Measurements from ENCODE around the gene CLK3. TPM values are rescaled to one million over a fixed set of nuclear protein-coding genes. Genes with fewer than 3 reads are reported as not detected.

CLK3 gene
- total and polyA plus RNA-seq, 7 experiments from 2014 or later, result 57.8 to 273 (median 169) TPM

GRCh38 chr15:74611834-74612233 lies 3.8 kb upstream of the CLK3 start:
- Histone ChIP-seq H3K27me3 (ENCODE audit: control insufficient read depth in 2 of 2, insufficient read depth in 2 of 2, low read length in 2 of 2) (no peaks in the 10 kb centered on the region), H3K27ac (ENCODE audit: low read depth, low read length) (no peak overlapping the region), H3K36me3 (ENCODE audit: control insufficient read depth in 2 of 3, insufficient read depth in 3 of 3, low read length in 3 of 3) (peaks cover 0 to 7% (median 0%) of the 10 kb centered on the region in 3 experiments), H3K9me3 (ENCODE audit: control insufficient read depth in 2 of 3, low read length in 3 of 3) (no peaks in the 10 kb centered on the region), H3K4me3 (ENCODE audit: low read length) (no peak overlapping the region), H3K4me1 (ENCODE audit: control insufficient read depth in 2 of 2, insufficient read depth in 2 of 2, low read length in 2 of 2) (peaks cover 8 to 9% of the 10 kb centered on the region in 2 donors)
- peaks cover 0 to 2% (median 0%) of the 10 kb centered on the region in 5 donors for H3K36me3 Mint-ChIP-seq
- POLR2A ChIA-PET, result interaction anchor here (1.8 kb wide), 1 partner anchor 151 kb away, joined by 5 read pairs; the partner anchor contains the start of gene UBL7
- no peak overlapping the region for H3K27ac Mint-ChIP-seq
- DNase-seq, result no peak
- H3K9me3 Mint-ChIP-seq, result no peaks in the 10 kb centered on the region
- ATAC-seq, result no peak
- intact Hi-C loops (cut with micrococcal nuclease), result loop anchor here (10.0 kb wide), 4 partner anchors 173 to 1033 kb away; partner anchors contain the start of genes C15orf39 (in 1 of the 2), CSK (in 1 of the 2), IMP3 (in 1 of the 2) and SEMA7A (in 1 of the 2)
- no peak overlapping the region for H3K4me3 Mint-ChIP-seq
- CTCF ChIA-PET, result interaction anchor here (1.0 kb wide), 1 partner anchor 19 kb away, joined by 3 read pairs; no protein-coding TSS in a partner anchor
- peaks cover 5 to 7% (median 6%) of the 10 kb centered on the region in 7 donors for H3K4me1 Mint-ChIP-seq
- no peaks in the 10 kb centered on the region for H3K27me3 Mint-ChIP-seq

GRCh38 chr15:74612677-74613076 lies 3.0 kb upstream of the CLK3 start:
- H3K27me3 Mint-ChIP-seq, result no peaks in the 10 kb centered on the region
- Histone ChIP-seq H3K4me3 (ENCODE audit: low read length) (no peak overlapping the region), H3K9me3 (ENCODE audit: control insufficient read depth in 2 of 3, low read length in 3 of 3) (no peaks in the 10 kb centered on the region), H3K27ac (ENCODE audit: low read depth, low read length) (no peak overlapping the region), H3K27me3 (ENCODE audit: control insufficient read depth in 2 of 2, insufficient read depth in 2 of 2, low read length in 2 of 2) (no peaks in the 10 kb centered on the region), H3K36me3 (ENCODE audit: control insufficient read depth in 2 of 3, insufficient read depth in 3 of 3, low read length in 3 of 3) (peaks cover 0 to 7% (median 0%) of the 10 kb centered on the region in 3 experiments), H3K4me1 (ENCODE audit: control insufficient read depth in 2 of 2, insufficient read depth in 2 of 2, low read length in 2 of 2) (peaks cover 16 to 18% of the 10 kb centered on the region in 2 donors)
- ChIA-PET CTCF (interaction anchor here (1.0 kb wide), 1 partner anchor 18 kb away, joined by 3 read pairs; no protein-coding TSS in a partner anchor), POLR2A (interaction anchor here (1.0 to 3.8 kb wide), 4 partner anchors 14 to 175 kb away, joined by 3 to 29 read pairs (median 12); partner anchors contain the start of genes ARID3B and UBL7)
- peaks cover 0 to 5% (median 0%) of the 10 kb centered on the region in 5 donors for H3K36me3 Mint-ChIP-seq
- no peak for DNase-seq
- intact Hi-C loops (cut with micrococcal nuclease), result loop anchor here (10.0 kb wide), 4 partner anchors 172 to 1032 kb away; partner anchors contain the start of genes C15orf39 (in 1 of the 2), CSK (in 1 of the 2), IMP3 (in 1 of the 2) and SEMA7A (in 1 of the 2)
- no peaks in the 10 kb centered on the region for H3K9me3 Mint-ChIP-seq
- peak overlapping the region in 8 of 9 donors; percentile 50 to 95 (median 84) for H3K27ac Mint-ChIP-seq
- peak overlapping the region in 8 of 10 donors; percentile 29 to 93 (median 38) for H3K4me3 Mint-ChIP-seq
- H3K4me1 Mint-ChIP-seq, result peaks cover 14 to 15% (median 14%) of the 10 kb centered on the region in 7 donors
- no peak for ATAC-seq

- POLR2A ChIA-PET, result interaction anchor here (0.6 to 3.8 kb wide), 8 partner anchors 10 to 179 kb away, joined by 3 to 29 read pairs (median 4); partner anchors contain the start of genes ARID3B and UBL7
- no peak for DNase-seq
- Mint-ChIP-seq H3K9me3 (no peaks in the 10 kb centered on the region), H3K27ac (peak overlapping the region; percentile 50 to 95 (median 88)), H3K4me3 (peak overlapping the region; percentile 36 to 96 (median 68)), H3K36me3 (peaks cover 0 to 9% (median 0%) of the 10 kb centered on the region in 5 donors), H3K4me1 (peaks cover 20 to 22% (median 21%) of the 10 kb centered on the region in 7 donors), H3K27me3 (no peaks in the 10 kb centered on the region)
- H3K4me3 ChIP-seq (ENCODE audit: low read length), result no peak overlapping the region
- peak overlapping the region; percentile 100 for H3K27ac ChIP-seq (ENCODE audit: low read depth, low read length)
- CTCF ChIA-PET, result interaction anchor here (0.6 to 1.5 kb wide), 5 partner anchors 15 to 238 kb away, joined by 3 to 5 read pairs (median 3); partner anchors contain the start of gene ARID3B
- no peaks in the 10 kb centered on the region for H3K9me3 ChIP-seq (ENCODE audit: control insufficient read depth in 2 of 3, low read length in 3 of 3)
- H3K27me3 ChIP-seq (ENCODE audit: control insufficient read depth in 2 of 2, insufficient read depth in 2 of 2, low read length in 2 of 2), result no peaks in the 10 kb centered on the region
- peaks cover 21 to 23% of the 10 kb centered on the region in 2 donors for H3K4me1 ChIP-seq (ENCODE audit: control insufficient read depth in 2 of 2, insufficient read depth in 2 of 2, low read length in 2 of 2)
- intact Hi-C loops (cut with micrococcal nuclease), result loop anchor here (10.0 kb wide), 4 partner anchors 171 to 1031 kb away; partner anchors contain the start of genes C15orf39 (in 1 of the 2), CSK (in 1 of the 2), IMP3 (in 1 of the 2) and SEMA7A (in 1 of the 2)
- ATAC-seq, result no peak
- peaks cover 0 to 9% (median 0%) of the 10 kb centered on the region in 3 experiments for H3K36me3 ChIP-seq (ENCODE audit: control insufficient read depth in 2 of 3, insufficient read depth in 3 of 3, low read length in 3 of 3)
Measured at GRCh38 chr15:74613089-74613952, 2.3 kb upstream of the CLK3 start.

GRCh38 chr15:74613953-74614743 lies 1.5 kb upstream of the CLK3 start:
- H3K4me1 Mint-ChIP-seq, result peaks cover 23 to 29% (median 29%) of the 10 kb centered on the region in 7 donors
- intact Hi-C loops (cut with micrococcal nuclease), result loop anchor here (1.0 to 10.0 kb wide), 10 partner anchors 16 to 1031 kb away; partner anchors contain the start of genes C15orf39 (in 1 of the 2), CSK (in 1 of the 2), IMP3 (in 1 of the 2) and PPCDC (in 1 of the 2)

GRCh38 chr15:74614744-74615507 lies 710 bp upstream of the CLK3 start:
- H3K36me3 Mint-ChIP-seq, result peaks cover 0 to 9% (median 0%) of the 10 kb centered on the region in 5 donors
- POLR2A ChIA-PET, result interaction anchor here (0.7 to 3.8 kb wide), 22 partner anchors 13 to 1011 kb away, joined by 3 to 41 read pairs (median 5); partner anchors contain the start of genes ARID3B, COX5A, CSK and MAN2C1
- H3K4me3 ChIP-seq (ENCODE audit: low read length), result peak overlapping the region; percentile 79
- H3K9me3 Mint-ChIP-seq, result no peaks in the 10 kb centered on the region
- ATAC-seq (peak; percentile 82), DNase-seq (peak; percentile 88 to 95 (median 90))
- H3K27me3 ChIP-seq (ENCODE audit: control insufficient read depth in 2 of 2, insufficient read depth in 2 of 2, low read length in 2 of 2), result no peaks in the 10 kb centered on the region
- peak overlapping the region; percentile 88 to 98 (median 95) for H3K27ac Mint-ChIP-seq
- peak overlapping the region; percentile 100 for H3K27ac ChIP-seq (ENCODE audit: low read depth, low read length)
- peaks cover 0 to 23% (median 5%) of the 10 kb centered on the region in 3 experiments for H3K36me3 ChIP-seq (ENCODE audit: control insufficient read depth in 2 of 3, insufficient read depth in 3 of 3, low read length in 3 of 3)
- no peaks in the 10 kb centered on the region for H3K9me3 ChIP-seq (ENCODE audit: control insufficient read depth in 2 of 3, low read length in 3 of 3)
- peaks cover 21 to 25% of the 10 kb centered on the region in 2 donors for H3K4me1 ChIP-seq (ENCODE audit: control insufficient read depth in 2 of 2, insufficient read depth in 2 of 2, low read length in 2 of 2)
- no peaks in the 10 kb centered on the region for H3K27me3 Mint-ChIP-seq
- intact Hi-C loops (cut with micrococcal nuclease), result loop anchor here (1.0 to 10.0 kb wide), 21 partner anchors 17 to 1030 kb away; partner anchors contain the start of genes ARID3B (in 2 of the 2), SCAMP2 (in 2 of the 2), SIN3A (in 2 of the 2) and STOML1 (in 2 of the 2)
- H3K4me3 Mint-ChIP-seq, result peak overlapping the region; percentile 88 to 96 (median 93)
- H3K4me1 Mint-ChIP-seq, result peaks cover 27 to 37% (median 37%) of the 10 kb centered on the region in 7 donors
- CTCF ChIA-PET, result interaction anchor here (0.6 to 1.5 kb wide), 3 partner anchors 27 to 1037 kb away, joined by 3 to 4 read pairs (median 3); no protein-coding TSS in a partner anchor

More at GRCh38 chr15:74613953-74614743, 1.5 kb upstream of the CLK3 start:
- Histone ChIP-seq H3K4me3 (ENCODE audit: low read length) (peak overlapping the region; percentile 79), H3K4me1 (ENCODE audit: control insufficient read depth in 2 of 2, insufficient read depth in 2 of 2, low read length in 2 of 2) (peaks cover 21 to 25% of the 10 kb centered on the region in 2 donors), H3K27ac (ENCODE audit: low read depth, low read length) (peak overlapping the region; percentile 100), H3K36me3 (ENCODE audit: control insufficient read depth in 2 of 3, insufficient read depth in 3 of 3, low read length in 3 of 3) (peaks cover 0 to 15% (median 5%) of the 10 kb centered on the region in 3 experiments), H3K9me3 (ENCODE audit: control insufficient read depth in 2 of 3, low read length in 3 of 3) (no peaks in the 10 kb centered on the region), H3K27me3 (ENCODE audit: control insufficient read depth in 2 of 2, insufficient read depth in 2 of 2, low read length in 2 of 2) (no peaks in the 10 kb centered on the region)
- Mint-ChIP-seq H3K9me3 (no peaks in the 10 kb centered on the region), H3K4me3 (peak overlapping the region; percentile 42 to 96 (median 68)), H3K27me3 (no peaks in the 10 kb centered on the region), H3K36me3 (peaks cover 0 to 9% (median 0%) of the 10 kb centered on the region in 5 donors), H3K27ac (peak overlapping the region; percentile 49 to 95 (median 88))
- ATAC-seq, result no peak
- ChIA-PET CTCF (interaction anchor here (0.7 to 1.5 kb wide), 5 partner anchors 16 to 238 kb away, joined by 3 to 5 read pairs (median 3); partner anchors contain the start of gene ARID3B), POLR2A (interaction anchor here (0.6 to 3.8 kb wide), 15 partner anchors 9 to 754 kb away, joined by 3 to 41 read pairs (median 5); partner anchors contain the start of genes ARID3B, MAN2C1, RPP25 and UBL7)
- no peak for DNase-seq
